IPS-18a (cell line): ENCODE data around the gene NOL4L.

Source experiments
- H3K27ac ChIP-seq: one replicate; pipeline ENCODE4 v1.5.1; 2013; ENCODE audit warnings: low read length
- H3K27me3 ChIP-seq: one replicate; pipeline ENCODE4 v1.6.1; 2013; ENCODE audit warnings: mild to moderate bottlenecking, low read length; ENCODE audit not compliant: control insufficient read depth, insufficient read depth
- H3K36me3 ChIP-seq: one replicate; pipeline ENCODE4 v1.6.1; 2013; ENCODE audit warnings: low read depth, low read length; ENCODE audit not compliant: control insufficient read depth
- H3K4me1 ChIP-seq: one replicate; pipeline ENCODE4 v1.6.1; 2013; ENCODE audit warnings: low read depth, low read length; ENCODE audit not compliant: control insufficient read depth
- H3K4me3 ChIP-seq: one replicate; pipeline ENCODE4 v1.5.1; 2013; ENCODE audit warnings: low read length
- H3K9ac ChIP-seq: one replicate; pipeline ENCODE4 v1.6.1; 2013; ENCODE audit warnings: mild to moderate bottlenecking, low read length, moderate library complexity
- H3K9me3 ChIP-seq: one replicate; pipeline ENCODE4 v1.6.1; 2013; ENCODE audit warnings: low read depth, low read length; ENCODE audit not compliant: control insufficient read depth

The NOL4L gene

GRCh38 chr20:32397567-32398084 is 187.5 kb downstream of the NOL4L start:
- no peaks in the 10 kb centered on the region for H3K27me3 ChIP-seq
- no peaks in the 10 kb centered on the region for H3K9me3 ChIP-seq
- H3K27ac ChIP-seq = no peak overlapping the region
- H3K9ac ChIP-seq = no peak overlapping the region
- no peaks in the 10 kb centered on the region for H3K4me1 ChIP-seq
- H3K4me3 ChIP-seq = no peak overlapping the region
- H3K36me3 ChIP-seq = no peaks in the 10 kb centered on the region

GRCh38 chr20:32396646-32397160 is 188.4 kb downstream of the NOL4L start:
- Histone ChIP-seq H3K9ac (no peak overlapping the region), H3K4me1 (no peaks in the 10 kb centered on the region), H3K27me3 (no peaks in the 10 kb centered on the region)

DNA sequence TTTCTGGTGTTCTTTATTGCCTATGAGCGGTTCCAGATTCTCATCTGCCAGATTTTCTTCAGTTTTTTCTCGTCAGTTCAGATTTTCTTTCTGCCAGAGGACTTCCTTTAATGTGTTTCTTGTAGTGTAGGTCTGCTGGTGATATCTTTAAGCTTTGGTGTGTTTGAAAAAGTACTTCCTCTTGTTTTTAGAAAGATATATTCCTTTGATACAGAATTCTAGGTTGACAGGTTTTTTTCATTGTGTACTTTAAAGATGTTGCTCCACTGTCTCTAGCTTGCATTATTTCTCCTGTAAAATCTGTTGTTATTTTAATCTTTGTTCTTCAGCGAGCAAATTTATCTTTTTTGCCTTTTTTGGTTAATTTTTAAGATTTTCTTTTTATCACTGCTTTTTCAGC is 190.1 kb downstream of the NOL4L start:
- Histone ChIP-seq H3K27me3 (no peaks in the 10 kb centered on the region), H3K4me3 (no peak overlapping the region), H3K9me3 (no peaks in the 10 kb centered on the region), H3K36me3 (no peaks in the 10 kb centered on the region), H3K9ac (no peak overlapping the region), H3K4me1 (no peaks in the 10 kb centered on the region), H3K27ac (no peak overlapping the region)

More at GRCh38 chr20:32396646-32397160, 188.4 kb downstream of the NOL4L start:
- H3K9me3 ChIP-seq = no peaks in the 10 kb centered on the region
- no peak overlapping the region for H3K4me3 ChIP-seq
- H3K36me3 ChIP-seq = no peaks in the 10 kb centered on the region
- H3K27ac ChIP-seq = no peak overlapping the region
